ENCODE data around the gene RGS9BP.

Gene RGS9BP

GRCh38 chr19:32662186-32662585, 13.5 kb upstream of the RGS9BP start:
- peaks cover 72% of the 10 kb centered on the region for H3K79me2 ChIP-seq (ENCODE audit: insufficient read depth, low read length)
- no peak overlapping the region for H3K4me2 ChIP-seq (ENCODE audit: low read depth, low read length, poor library complexity, severe bottlenecking)
- no peaks in the 10 kb centered on the region for H3K27me3 ChIP-seq (ENCODE audit: low read length)
- TF ChIP-seq CTCF (IDR thresholded peaks at IDR 0.05; ENCODE audit: insufficient read depth, low read length, poor library complexity, severe bottlenecking): no peak
- TF ChIP-seq EZH2phosphoT487 (conservative IDR thresholded peaks at IDR 0.05; ENCODE audit: low read length): no peak
- no peaks in the 10 kb centered on the region for H3K36me3 ChIP-seq (ENCODE audit: low read length)
- no peak overlapping the region for H2AFZ ChIP-seq (ENCODE audit: low read depth, low read length, severe bottlenecking)
- peaks cover 15% of the 10 kb centered on the region for H4K20me1 ChIP-seq (ENCODE audit: low read depth, low read length)
- H3F3A ChIP-seq (ENCODE audit: insufficient read depth): 0 out of 2 replicates have a peak, but pooled peaks cover 5% of the 10 kb centered on the region
- no peak overlapping the region for H3K9ac ChIP-seq (ENCODE audit: low read length)
- H3K9me3 ChIP-seq (ENCODE audit: insufficient read depth, low read length): no peaks in the 10 kb centered on the region
- H3K9me2 ChIP-seq (replicated peaks; ENCODE audit: insufficient read depth, low read length): no peaks in the 10 kb centered on the region
- H3K4me3 ChIP-seq (ENCODE audit: insufficient read depth, low read length, poor library complexity, severe bottlenecking): no peak overlapping the region
- H3K27ac ChIP-seq (ENCODE audit: low read depth, low read length): no peak overlapping the region

DNA sequence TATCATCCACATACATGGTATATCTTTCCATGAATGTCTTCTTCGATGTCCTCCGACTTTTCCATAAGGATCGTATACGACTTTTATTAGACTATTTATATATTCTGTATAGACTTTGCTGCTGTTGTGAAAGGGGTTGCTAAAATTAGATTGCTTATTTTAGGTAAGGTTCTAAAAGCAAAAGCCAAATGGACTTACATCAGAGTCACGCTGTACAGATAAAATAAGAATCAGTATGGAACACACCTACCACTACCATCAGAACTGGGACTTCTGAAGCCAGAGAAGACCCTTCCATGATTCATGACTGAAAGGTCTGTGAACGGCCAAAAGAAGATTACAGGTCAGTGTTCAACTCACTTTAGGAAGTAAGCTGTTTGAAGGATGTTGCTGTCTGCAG, 9.6 kb upstream of the RGS9BP start:
- H3K9ac ChIP-seq (ENCODE audit: low read length): no peak overlapping the region
- no peak overlapping the region for H3K27ac ChIP-seq (ENCODE audit: low read depth, low read length)
- H3K4me2 ChIP-seq (ENCODE audit: low read depth, low read length, poor library complexity, severe bottlenecking): no peak overlapping the region
- no peaks in the 10 kb centered on the region for H3K36me3 ChIP-seq (ENCODE audit: low read length)
- H3K4me3 ChIP-seq (ENCODE audit: insufficient read depth, low read length, poor library complexity, severe bottlenecking): no peak overlapping the region
- peaks cover 6% of the 10 kb centered on the region for H4K20me1 ChIP-seq (ENCODE audit: low read depth, low read length)
- H3F3A ChIP-seq (ENCODE audit: insufficient read depth): no peaks in the 10 kb centered on the region
- H3K9me2 ChIP-seq (replicated peaks; ENCODE audit: insufficient read depth, low read length): no peaks in the 10 kb centered on the region
- no peak overlapping the region for H2AFZ ChIP-seq (ENCODE audit: low read depth, low read length, severe bottlenecking)
- H3K9me3 ChIP-seq (ENCODE audit: insufficient read depth, low read length): no peaks in the 10 kb centered on the region
- no peak for TF ChIP-seq CTCF (IDR thresholded peaks at IDR 0.05; ENCODE audit: insufficient read depth, low read length, poor library complexity, severe bottlenecking)
- no peak for TF ChIP-seq EZH2phosphoT487 (conservative IDR thresholded peaks at IDR 0.05; ENCODE audit: low read length)
- H3K79me2 ChIP-seq (ENCODE audit: insufficient read depth, low read length): peaks cover 89% of the 10 kb centered on the region
- H3K27me3 ChIP-seq (ENCODE audit: low read length): no peaks in the 10 kb centered on the region

GRCh38 chr19:32669310-32669709, 6.3 kb upstream of the RGS9BP start:
- Histone ChIP-seq H3K36me3 (ENCODE audit: low read length) (no peaks in the 10 kb centered on the region), H3K4me2 (ENCODE audit: low read depth, low read length, poor library complexity, severe bottlenecking) (no peak overlapping the region), H3K9ac (ENCODE audit: low read length) (no peak overlapping the region), H3K9me3 (ENCODE audit: insufficient read depth, low read length) (no peaks in the 10 kb centered on the region), H3F3A (ENCODE audit: insufficient read depth) (no peaks in the 10 kb centered on the region), H3K4me3 (ENCODE audit: insufficient read depth, low read length, poor library complexity, severe bottlenecking) (no peak overlapping the region), H3K9me2 (replicated peaks; ENCODE audit: insufficient read depth, low read length) (no peaks in the 10 kb centered on the region), H3K27ac (ENCODE audit: low read depth, low read length) (no peak overlapping the region), H3K27me3 (ENCODE audit: low read length) (no peaks in the 10 kb centered on the region), H2AFZ (ENCODE audit: low read depth, low read length, severe bottlenecking) (no peak overlapping the region), H4K20me1 (ENCODE audit: low read depth, low read length) (peaks cover 13% of the 10 kb centered on the region; the same call in 1 of the 2 replicates), H3K79me2 (ENCODE audit: insufficient read depth, low read length) (peaks cover 92% of the 10 kb centered on the region)
- TF ChIP-seq EZH2phosphoT487 (conservative IDR thresholded peaks at IDR 0.05; ENCODE audit: low read length): no peak
- TF ChIP-seq CTCF (IDR thresholded peaks at IDR 0.05; ENCODE audit: insufficient read depth, low read length, poor library complexity, severe bottlenecking): no peak

All from SU-DHL-6 (cell line).